OCI-LY7 (cell line): Measurements from ENCODE around the gene CFTR.

Source experiments
- CTCF ChIP-seq: fragments of 200-600 bp; sonication (generic); conservative IDR thresholded peaks from 2 replicates; pipeline ENCODE4 v1.5.1; 2014; ENCODE audit warnings: mild to moderate bottlenecking, antibody characterized with exemption, low read length, moderate library complexity, mixed read lengths
- EZH2phosphoT487 ChIP-seq: fragments of 200-600 bp; sonication (generic); IDR thresholded peaks from 2 replicates; pipeline ENCODE4 v1.6.1; 2018; ENCODE audit warnings: low read depth, borderline replicate concordance, mild to moderate bottlenecking, mixed run types, antibody characterized with exemption, low read length, moderate library complexity, mixed read lengths

- TF ChIP-seq EZH2phosphoT487, result no peak
- no peak for TF ChIP-seq CTCF
These were observed 151.8 kb downstream of the CFTR start for GRCh38 chr7:117631652-117632051.
